Neuronal stem cell (in vitro differentiated cells): ENCODE data around the gene MKNK1.

ENCODE experiments used
- DNase-seq: peaks from one replicate; pipeline ENCODE4 v3.0.0-alpha.2; 2013; ENCODE audit warnings: low spot score
- H2AFZ ChIP-seq: one replicate; pipeline ENCODE4 v1.6.1; 2013; ENCODE audit warnings: mild to moderate bottlenecking, low read length, inconsistent platforms
- H2AK5ac ChIP-seq: 2 replicates; pipeline ENCODE4 v1.6.1; 2013; ENCODE audit warnings: low read depth, mild to moderate bottlenecking, inconsistent platforms, low read length, moderate library complexity, mixed read lengths
- H2BK120ac ChIP-seq: 2 replicates; pipeline ENCODE4 v1.6.1; 2013; ENCODE audit warnings: low read depth, mild to moderate bottlenecking, inconsistent platforms, low read length, moderate library complexity, mixed read lengths
- H2BK12ac ChIP-seq: one replicate; pipeline ENCODE4 v1.6.1; 2013; ENCODE audit warnings: low read length, inconsistent platforms
- H2BK15ac ChIP-seq: 2 replicates; pipeline ENCODE4 v1.6.1; 2013; ENCODE audit warnings: mild to moderate bottlenecking, low read length, inconsistent platforms, mixed read lengths
- H2BK5ac ChIP-seq: one replicate; pipeline ENCODE4 v1.6.1; 2013; ENCODE audit warnings: inconsistent platforms, mild to moderate bottlenecking, low read length, moderate library complexity
- H3K14ac ChIP-seq: one replicate; pipeline ENCODE4 v1.6.1; 2013; ENCODE audit warnings: low read length, inconsistent platforms
- H3K18ac ChIP-seq: 2 replicates; pipeline ENCODE4 v1.6.1; 2013; ENCODE audit warnings: low read length, inconsistent platforms
- H3K23ac ChIP-seq: 2 replicates; pipeline ENCODE4 v1.6.1; 2013; ENCODE audit warnings: low read depth, mild to moderate bottlenecking, mixed read lengths, low read length, inconsistent platforms; ENCODE audit not compliant: poor library complexity
- H3K27ac ChIP-seq: replicated peaks from 3 replicates; pipeline ENCODE4 v1.5.1; 2013; ENCODE audit warnings: low read length, inconsistent platforms
- H3K27me3 ChIP-seq, 3 experiments: 2 replicates each; pipeline ENCODE4 v1.6.1; 2013; ENCODE audit warnings: low read length in 3 of 3, mild to moderate bottlenecking in 2 of 3, inconsistent platforms in 1 of 3, low read depth in 1 of 3, mixed read lengths in 1 of 3, moderate library complexity in 1 of 3; ENCODE audit not compliant: control insufficient read depth in 3 of 3, insufficient read depth in 3 of 3
- H3K36me3 ChIP-seq, 2 donors: replicated peaks in 1 of 2; 2 replicates each; pipeline ENCODE4 v1.6.1; 2013; ENCODE audit warnings: low read length in 2 of 2; ENCODE audit not compliant: control insufficient read depth in 2 of 2, insufficient read depth in 2 of 2
- H3K4ac ChIP-seq: 2 replicates; pipeline ENCODE4 v1.6.1; 2013; ENCODE audit warnings: inconsistent platforms, mild to moderate bottlenecking, low read length, moderate library complexity
- H3K4me1 ChIP-seq, 2 donors: 1 replicate in 1 of 2; 2 replicates in 1 of 2; pipeline ENCODE4 v1.6.1; 2013; ENCODE audit warnings: low read length in 2 of 2, low read depth in 1 of 2; ENCODE audit not compliant: control insufficient read depth in 2 of 2, insufficient read depth in 1 of 2
- H3K4me2 ChIP-seq: one replicate; pipeline ENCODE4 v1.6.1; 2013; ENCODE audit warnings: mild to moderate bottlenecking, low read length, inconsistent platforms; ENCODE audit not compliant: insufficient read depth, poor library complexity, severe bottlenecking
- H3K4me3 ChIP-seq, 2 donors: 2 replicates each; pipeline ENCODE4 v1.5.1; 2013; ENCODE audit warnings: low read length in 2 of 2, mild to moderate bottlenecking in 2 of 2, inconsistent platforms in 1 of 2, moderate library complexity in 1 of 2
- H3K79me1 ChIP-seq: one replicate; pipeline ENCODE4 v1.6.1; 2013; ENCODE audit warnings: low read depth, mild to moderate bottlenecking, inconsistent platforms, low read length, moderate library complexity
- H3K9ac ChIP-seq: one replicate; pipeline ENCODE4 v1.6.1; 2013; ENCODE audit warnings: mild to moderate bottlenecking, low read depth, low read length, inconsistent platforms; ENCODE audit not compliant: poor library complexity
- H3K9me3 ChIP-seq, 2 donors: replicated peaks in 1 of 2; 2 replicates each; pipeline versions ENCODE3 to v1.6.1; 2013; ENCODE audit warnings: low read length in 2 of 2, mild to moderate bottlenecking in 2 of 2, inconsistent platforms in 1 of 2, low read depth in 1 of 2, mixed read lengths in 1 of 2, moderate library complexity in 1 of 2; ENCODE audit not compliant: control insufficient read depth in 2 of 2, insufficient read depth in 1 of 2
- H4K8ac ChIP-seq: one replicate; pipeline ENCODE4 v1.6.1; 2013; ENCODE audit warnings: low read depth, mild to moderate bottlenecking, inconsistent platforms, low read length, moderate library complexity
- H4K91ac ChIP-seq: one replicate; pipeline ENCODE4 v1.6.1; 2013; ENCODE audit warnings: low read length, low read depth, mild to moderate bottlenecking, inconsistent platforms; ENCODE audit not compliant: poor library complexity
- WGBS, 2 donors: extraction: QIAGEN DNeasy Blood & Tissue Kit; methylation state at CpG; one replicate each; pipeline ENCODE4 v1.1.7; 2013; ENCODE audit warnings: missing lambda C conversion rate in 2 of 2, mixed read lengths in 1 of 2; ENCODE audit not compliant: insufficient read length in 2 of 2, insufficient replicate concordance in 1 of 2; ENCODE audit errors: extremely low coverage in 2 of 2; 5-methylcytosine and 5-hydroxymethylcytosine counted together

The MKNK1 gene

DNA sequence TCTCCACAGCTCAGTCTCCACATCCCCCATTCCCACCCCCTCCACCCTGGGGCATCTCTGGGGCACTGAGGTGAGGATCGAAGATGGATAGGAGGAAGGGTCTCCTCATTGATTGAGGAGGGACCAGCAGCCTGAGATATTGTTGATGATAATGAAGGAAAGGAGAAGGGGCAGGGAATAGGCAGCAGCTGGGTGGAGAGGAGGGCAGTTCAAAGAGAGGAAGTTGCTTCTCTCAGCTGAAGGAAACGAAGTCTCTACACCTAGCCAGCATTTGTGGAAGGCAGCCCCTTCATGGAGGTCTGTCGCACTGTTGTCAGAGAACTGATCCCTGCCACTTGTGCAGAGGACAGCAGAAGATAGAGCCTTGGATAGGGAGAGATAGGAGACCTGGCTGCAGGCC, 58.3 kb downstream of the MKNK1 start:
- Histone ChIP-seq H3K27me3 (peaks cover 13 to 71% (median 47%) of the 10 kb centered on the region in 3 experiments), H3K4me2 (no peak overlapping the region), H3K4me1 (peaks cover 11 to 25% of the 10 kb centered on the region in 2 donors), H3K4ac (no peak overlapping the region), H3K27ac (no peak overlapping the region), H3K4me3 (no peak overlapping the region), H2BK15ac (peak overlapping the region; percentile 26), H3K18ac (no peak overlapping the region), H3K36me3 (no peaks in the 10 kb centered on the region), H3K79me1 (no peaks in the 10 kb centered on the region), H2BK5ac (no peak overlapping the region), H3K23ac (peak overlapping the region; percentile 26), H3K14ac (no peak overlapping the region), H2AK5ac (no peak overlapping the region), H2BK120ac (no peak overlapping the region), H3K9me3 (peaks cover 0 to 5% of the 10 kb centered on the region in 2 donors), H4K8ac (no peak overlapping the region), H4K91ac (no peak overlapping the region), H2BK12ac (no peak overlapping the region), H3K9ac (no peak overlapping the region), H2AFZ (no peak overlapping the region)
- WGBS, 2 donors = no CpG with 5 or more reads among the region's 3 CpGs
- DNase-seq = no peak

DNA sequence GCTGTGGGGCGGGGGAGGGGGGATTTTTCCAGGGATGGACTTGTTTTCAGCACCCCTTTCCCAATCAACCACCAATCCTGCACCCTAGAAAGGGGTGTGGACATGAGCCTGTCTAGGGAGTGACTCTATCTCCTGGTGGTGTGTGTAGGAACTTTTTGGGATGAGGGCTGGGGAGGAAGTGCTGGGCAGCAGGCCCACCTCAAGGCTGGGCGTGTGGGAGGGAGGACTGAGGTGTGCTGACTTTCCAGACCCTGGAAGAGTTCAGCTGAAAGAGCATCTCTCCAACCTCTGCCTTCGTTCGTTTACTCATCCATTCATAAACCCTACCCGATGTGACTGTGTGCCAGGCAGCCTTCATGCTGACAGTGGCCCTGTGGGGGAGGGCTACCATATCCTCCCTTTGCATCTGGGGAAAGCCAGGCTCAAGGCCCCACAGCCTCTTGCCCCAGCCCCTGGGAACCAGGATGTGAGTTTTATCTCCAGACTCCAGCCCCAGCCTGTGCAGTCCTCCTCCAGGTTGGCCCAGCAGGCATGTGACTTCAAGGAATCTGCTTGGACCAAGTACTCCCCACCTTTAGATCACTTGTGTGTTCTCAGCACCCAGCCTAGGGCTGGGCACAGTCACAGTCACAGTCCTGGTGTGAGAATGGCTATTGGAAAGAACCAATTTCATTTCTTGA, 59.4 kb downstream of the MKNK1 start:
- Histone ChIP-seq H3K27me3 (peaks cover 13 to 82% (median 47%) of the 10 kb centered on the region in 3 experiments), H3K9me3 (peaks cover 0 to 5% of the 10 kb centered on the region in 2 donors), H2BK120ac (no peak overlapping the region), H3K4me1 (peaks cover 6 to 16% of the 10 kb centered on the region in 2 donors), H3K27ac (no peak overlapping the region), H3K23ac (peak overlapping the region; percentile 40), H3K9ac (peak overlapping the region; percentile 33), H3K14ac (no peak overlapping the region), H3K36me3 (no peaks in the 10 kb centered on the region), H4K91ac (no peak overlapping the region), H3K4me3 (no peak overlapping the region), H3K79me1 (no peaks in the 10 kb centered on the region), H3K4me2 (no peak overlapping the region), H2AFZ (no peak overlapping the region), H3K18ac (peak overlapping the region; percentile 36), H2AK5ac (peak overlapping the region; percentile 81), H3K4ac (peak overlapping the region; percentile 6), H2BK15ac (no peak overlapping the region), H2BK5ac (no peak overlapping the region), H4K8ac (no peak overlapping the region), H2BK12ac (no peak overlapping the region)
- DNase-seq = no peak
- WGBS, 2 donors = no CpG with 5 or more reads among the region's 5 CpGs

DNA sequence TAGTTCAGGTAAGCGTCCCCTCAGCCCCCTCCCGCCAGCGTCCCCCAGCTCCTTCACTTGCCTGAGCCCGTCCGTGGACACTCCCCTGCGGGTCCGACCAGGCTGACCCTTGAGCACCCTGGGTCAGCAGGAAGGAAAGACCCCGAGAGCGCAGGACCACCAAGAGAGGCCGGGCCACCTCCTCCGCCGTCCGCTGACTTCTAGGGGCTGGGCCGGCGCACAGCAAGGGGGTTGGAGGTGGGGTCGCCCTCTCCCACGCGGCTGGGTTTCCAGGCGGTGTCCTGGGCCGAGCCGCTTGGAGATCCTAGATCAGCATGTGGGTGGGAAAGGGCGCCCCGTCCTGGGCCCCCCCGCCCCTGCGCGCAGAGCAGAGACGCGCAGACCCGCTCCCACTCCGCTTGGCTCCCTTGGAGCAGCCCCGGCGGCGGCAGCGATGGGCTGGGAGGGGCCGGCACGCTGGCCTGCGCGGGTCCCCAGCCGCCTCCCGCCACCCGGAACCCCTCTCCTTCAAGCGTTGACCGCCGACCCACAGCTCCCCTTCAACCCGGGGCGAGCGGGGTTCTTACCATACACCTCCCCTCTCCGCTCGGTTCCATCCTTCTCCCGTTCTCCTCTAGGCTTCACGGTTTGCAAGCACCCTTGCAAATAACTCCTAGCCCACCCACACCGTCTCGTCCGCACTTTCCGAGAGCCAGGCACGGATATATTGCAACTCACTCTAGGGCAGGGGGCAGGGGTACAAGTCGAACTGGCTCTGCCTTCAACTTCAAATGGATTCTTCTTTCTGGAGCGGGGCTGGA, 60.1 kb downstream of the MKNK1 start:
- no peak overlapping the region for H3K9ac ChIP-seq
- no peak overlapping the region for H2BK120ac ChIP-seq
- DNase-seq = no peak
- peak overlapping the region; percentile 67 for H2AK5ac ChIP-seq
- H3K27ac ChIP-seq = no peak overlapping the region
- H3K4ac ChIP-seq = no peak overlapping the region
- H3K4me3 ChIP-seq = peak overlapping the region in 1 of 2 donors; percentile 52
- no peak overlapping the region for H2BK12ac ChIP-seq
- peak overlapping the region; percentile 85 for H3K23ac ChIP-seq
- no CpG with 5 or more reads among the region's 58 CpGs for WGBS, 2 donors
- H3K36me3 ChIP-seq = no peaks in the 10 kb centered on the region
- H3K9me3 ChIP-seq = peaks cover 0 to 5% of the 10 kb centered on the region in 2 donors
- peak overlapping the region; percentile 92 for H3K18ac ChIP-seq
- H2BK5ac ChIP-seq = no peak overlapping the region
- H2AFZ ChIP-seq = peak overlapping the region; percentile 61
- H3K14ac ChIP-seq = no peak overlapping the region
- H3K4me2 ChIP-seq = peak overlapping the region; percentile 78
- H4K91ac ChIP-seq = no peak overlapping the region
- no peak overlapping the region for H2BK15ac ChIP-seq
- peaks cover 0 to 9% of the 10 kb centered on the region in 2 donors for H3K4me1 ChIP-seq
- no peak overlapping the region for H4K8ac ChIP-seq
- peaks cover 13 to 88% (median 47%) of the 10 kb centered on the region in 3 experiments for H3K27me3 ChIP-seq
- no peaks in the 10 kb centered on the region for H3K79me1 ChIP-seq

DNA sequence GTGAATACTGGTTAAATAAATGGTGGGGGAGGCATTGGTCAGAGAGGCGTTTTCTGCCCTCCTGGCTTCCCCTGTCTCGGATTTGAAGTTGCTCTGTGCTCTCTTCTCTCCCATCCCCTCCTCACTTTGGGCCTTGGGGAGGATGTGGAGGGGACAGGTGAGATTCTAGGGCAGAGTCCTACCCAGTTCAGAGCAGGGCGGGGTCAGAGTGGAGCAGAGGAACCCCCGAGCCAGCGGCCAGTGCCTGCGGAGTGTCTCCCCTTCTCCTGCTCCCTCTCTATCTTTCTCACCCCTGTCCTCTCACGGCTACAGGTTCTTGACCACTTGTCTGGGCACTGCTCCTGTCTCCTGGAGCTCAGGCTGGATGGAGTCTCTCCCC, 60.7 kb downstream of the MKNK1 start:
- no peak overlapping the region for H3K27ac ChIP-seq
- H2AK5ac ChIP-seq = peak overlapping the region; percentile 67
- peaks cover 13 to 93% (median 47%) of the 10 kb centered on the region in 3 experiments for H3K27me3 ChIP-seq
- H3K4me2 ChIP-seq = peak overlapping the region; percentile 78
- no peak overlapping the region for H2BK15ac ChIP-seq
- H2BK12ac ChIP-seq = no peak overlapping the region
- no peak overlapping the region for H4K8ac ChIP-seq
- H3K14ac ChIP-seq = no peak overlapping the region
- H3K36me3 ChIP-seq = no peaks in the 10 kb centered on the region
- H2BK120ac ChIP-seq = no peak overlapping the region
- no peaks in the 10 kb centered on the region for H3K79me1 ChIP-seq
- no CpG with 5 or more reads among the region's 7 CpGs for whole genome bisulfite sequencing, 2 donors
- peak overlapping the region; percentile 85 for H3K23ac ChIP-seq
- H3K4me1 ChIP-seq = peaks cover 0 to 9% of the 10 kb centered on the region in 2 donors
- no peak overlapping the region for H2AFZ ChIP-seq
- H3K4ac ChIP-seq = no peak overlapping the region
- DNase-seq = no peak
- peaks cover 0 to 5% of the 10 kb centered on the region in 2 donors for H3K9me3 ChIP-seq
- H3K18ac ChIP-seq = no peak overlapping the region
- H4K91ac ChIP-seq = no peak overlapping the region
- H2BK5ac ChIP-seq = no peak overlapping the region
- H3K4me3 ChIP-seq = no peak overlapping the region
- H3K9ac ChIP-seq = no peak overlapping the region
